GM12865 (cell line): ENCODE measurements around the gene HIPK2.

Experiments
- DNase-seq: peaks from one replicate; pipeline ENCODE4 v3.0.0; 2010; ENCODE audit warnings: low read depth
- H3K4me3 ChIP-seq: 2 replicates; pipeline ENCODE4 v1.5.1; 2011; ENCODE audit warnings: mild to moderate bottlenecking, low read depth, low read length, control low read depth
- CTCF ChIP-seq: IDR thresholded peaks from 2 replicates; pipeline ENCODE4 v1.5.1; 2011; ENCODE audit warnings: low read length, control low read depth, low read depth, inconsistent platforms; ENCODE audit not compliant: insufficient read depth; ENCODE audit errors: missing control alignments

The HIPK2 gene

GRCh38 chr7:139526578-139527544 is 250.9 kb downstream of the HIPK2 start:
- no peak for DNase-seq
- TF ChIP-seq CTCF = no peak
- no peak overlapping the region for H3K4me3 ChIP-seq

GRCh38 chr7:139525750-139526149 is 252.0 kb downstream of the HIPK2 start:
- DNase-seq = no peak
- no peak overlapping the region for H3K4me3 ChIP-seq
- TF ChIP-seq CTCF = no peak

GRCh38 chr7:139525239-139525638 is 252.6 kb downstream of the HIPK2 start:
- TF ChIP-seq CTCF = no peak
- no peak for DNase-seq

GRCh38 chr7:139523968-139524815 is 253.6 kb downstream of the HIPK2 start:
- no peak for DNase-seq
- H3K4me3 ChIP-seq = no peak overlapping the region
- no peak for TF ChIP-seq CTCF

More at GRCh38 chr7:139525239-139525638, 252.6 kb downstream of the HIPK2 start:
- no peak overlapping the region for H3K4me3 ChIP-seq

- no peak for DNase-seq
- no peak for TF ChIP-seq CTCF
- no peak within 1 kb of the TSS for H3K4me3 ChIP-seq
Measured at GRCh38 chr7:139523199-139523941, 254.4 kb downstream of the HIPK2 start, which contains the start of gene CLEC2L. TSS of gene CLEC2L (plus strand) at chr7:139523685. CDS start at chr7:139523928, 243 bp downstream.

- DNase-seq = no peak
- no peak overlapping the region for H3K4me3 ChIP-seq
- no peak for TF ChIP-seq CTCF
Measured at GRCh38 chr7:139522830-139523198, 255.0 kb downstream of the HIPK2 start.
